ENCODE measurements around the gene KAT7. TPM values are rescaled to one million over a fixed set of nuclear protein-coding genes. Genes with fewer than 3 reads are reported as not detected.

KAT7 gene
- total RNA-seq, 1 experiment from 2014 or later, result 79.5 TPM

DNA sequence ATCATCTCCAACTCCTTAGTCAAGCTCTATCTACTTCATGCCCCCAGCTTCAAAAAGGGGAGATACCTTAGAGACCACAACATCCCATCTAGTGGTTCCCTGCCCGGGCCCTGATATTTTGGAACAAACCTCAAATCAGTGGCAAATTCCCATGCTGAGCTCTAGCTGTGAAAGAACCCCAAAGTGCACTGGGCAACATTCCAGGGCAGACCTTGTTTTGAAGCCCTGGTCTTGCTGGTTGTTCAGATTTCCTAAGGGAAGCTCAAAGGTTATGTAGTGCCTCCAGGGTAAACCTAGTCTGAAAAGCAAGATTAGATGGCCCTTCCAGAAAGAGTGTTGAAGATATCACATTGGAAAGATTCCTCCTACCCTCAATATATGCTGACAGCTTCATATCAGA lies 40.8 kb upstream of the KAT7 start:
- H3K27me3 ChIP-seq (ENCODE audit: insufficient read depth, low read length), result no peaks in the 10 kb centered on the region; the same call in 1 of the 2 replicates
- no peaks in the 10 kb centered on the region for H3K4me1 ChIP-seq (ENCODE audit: control insufficient read depth in 1 of 2, insufficient read depth in 2 of 2, low read length in 2 of 2)
- no peak for TF ChIP-seq RAD21 (IDR thresholded peaks at IDR 0.05; ENCODE audit: low read depth)
- TF ChIP-seq TCF7L2 (IDR thresholded peaks at IDR 0.05; ENCODE audit: borderline replicate concordance, extremely low read depth, insufficient read depth, insufficient read length), result no peak
- TF ChIP-seq CBX3 (IDR thresholded peaks at IDR 0.05; ENCODE audit: low read depth), result no peak
- no peak for TF ChIP-seq CEBPB (IDR thresholded peaks at IDR 0.05; ENCODE audit: low read depth)
- TF ChIP-seq, protein P1, sequence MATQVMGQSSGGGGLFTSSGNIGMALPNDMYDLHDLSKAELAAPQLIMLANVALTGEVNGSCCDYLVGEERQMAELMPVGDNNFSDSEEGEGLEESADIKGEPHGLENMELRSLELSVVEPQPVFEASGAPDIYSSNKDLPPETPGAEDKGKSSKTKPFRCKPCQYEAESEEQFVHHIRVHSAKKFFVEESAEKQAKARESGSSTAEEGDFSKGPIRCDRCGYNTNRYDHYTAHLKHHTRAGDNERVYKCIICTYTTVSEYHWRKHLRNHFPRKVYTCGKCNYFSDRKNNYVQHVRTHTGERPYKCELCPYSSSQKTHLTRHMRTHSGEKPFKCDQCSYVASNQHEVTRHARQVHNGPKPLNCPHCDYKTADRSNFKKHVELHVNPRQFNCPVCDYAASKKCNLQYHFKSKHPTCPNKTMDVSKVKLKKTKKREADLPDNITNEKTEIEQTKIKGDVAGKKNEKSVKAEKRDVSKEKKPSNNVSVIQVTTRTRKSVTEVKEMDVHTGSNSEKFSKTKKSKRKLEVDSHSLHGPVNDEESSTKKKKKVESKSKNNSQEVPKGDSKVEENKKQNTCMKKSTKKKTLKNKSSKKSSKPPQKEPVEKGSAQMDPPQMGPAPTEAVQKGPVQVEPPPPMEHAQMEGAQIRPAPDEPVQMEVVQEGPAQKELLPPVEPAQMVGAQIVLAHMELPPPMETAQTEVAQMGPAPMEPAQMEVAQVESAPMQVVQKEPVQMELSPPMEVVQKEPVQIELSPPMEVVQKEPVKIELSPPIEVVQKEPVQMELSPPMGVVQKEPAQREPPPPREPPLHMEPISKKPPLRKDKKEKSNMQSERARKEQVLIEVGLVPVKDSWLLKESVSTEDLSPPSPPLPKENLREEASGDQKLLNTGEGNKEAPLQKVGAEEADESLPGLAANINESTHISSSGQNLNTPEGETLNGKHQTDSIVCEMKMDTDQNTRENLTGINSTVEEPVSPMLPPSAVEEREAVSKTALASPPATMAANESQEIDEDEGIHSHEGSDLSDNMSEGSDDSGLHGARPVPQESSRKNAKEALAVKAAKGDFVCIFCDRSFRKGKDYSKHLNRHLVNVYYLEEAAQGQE (IDR thresholded peaks at IDR 0.05; ENCODE audit: low read depth), result no peak
- TF ChIP-seq, protein P2, sequence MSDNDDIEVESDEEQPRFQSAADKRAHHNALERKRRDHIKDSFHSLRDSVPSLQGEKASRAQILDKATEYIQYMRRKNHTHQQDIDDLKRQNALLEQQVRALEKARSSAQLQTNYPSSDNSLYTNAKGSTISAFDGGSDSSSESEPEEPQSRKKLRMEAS (IDR thresholded peaks at IDR 0.05), result no peak
- no peak for TF ChIP-seq EZH2phosphoT487 (IDR thresholded peaks at IDR 0.05; ENCODE audit: borderline replicate concordance)
- TF ChIP-seq ELF1 (IDR thresholded peaks at IDR 0.05; ENCODE audit: borderline replicate concordance, low read depth), result no peak
- no peak for TF ChIP-seq EZH2 (IDR thresholded peaks at IDR 0.05)
- TF ChIP-seq POLR2AphosphoS5 (IDR thresholded peaks at IDR 0.05; ENCODE audit: low read depth, low read length), result no peak
- TF ChIP-seq JUND (IDR thresholded peaks at IDR 0.05), result no peak
- TF ChIP-seq, protein P3, sequence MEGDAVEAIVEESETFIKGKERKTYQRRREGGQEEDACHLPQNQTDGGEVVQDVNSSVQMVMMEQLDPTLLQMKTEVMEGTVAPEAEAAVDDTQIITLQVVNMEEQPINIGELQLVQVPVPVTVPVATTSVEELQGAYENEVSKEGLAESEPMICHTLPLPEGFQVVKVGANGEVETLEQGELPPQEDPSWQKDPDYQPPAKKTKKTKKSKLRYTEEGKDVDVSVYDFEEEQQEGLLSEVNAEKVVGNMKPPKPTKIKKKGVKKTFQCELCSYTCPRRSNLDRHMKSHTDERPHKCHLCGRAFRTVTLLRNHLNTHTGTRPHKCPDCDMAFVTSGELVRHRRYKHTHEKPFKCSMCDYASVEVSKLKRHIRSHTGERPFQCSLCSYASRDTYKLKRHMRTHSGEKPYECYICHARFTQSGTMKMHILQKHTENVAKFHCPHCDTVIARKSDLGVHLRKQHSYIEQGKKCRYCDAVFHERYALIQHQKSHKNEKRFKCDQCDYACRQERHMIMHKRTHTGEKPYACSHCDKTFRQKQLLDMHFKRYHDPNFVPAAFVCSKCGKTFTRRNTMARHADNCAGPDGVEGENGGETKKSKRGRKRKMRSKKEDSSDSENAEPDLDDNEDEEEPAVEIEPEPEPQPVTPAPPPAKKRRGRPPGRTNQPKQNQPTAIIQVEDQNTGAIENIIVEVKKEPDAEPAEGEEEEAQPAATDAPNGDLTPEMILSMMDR (IDR thresholded peaks at IDR 0.05 in 2 of 3, conservative IDR thresholded peaks at IDR 0.05 in 1 of 3; ENCODE audit: borderline replicate concordance in 1 of 3, insufficient read depth in 1 of 3, low read depth in 2 of 3, low read length in 2 of 3), result no peak
- TF ChIP-seq EGR1 (IDR thresholded peaks at IDR 0.05; ENCODE audit: low read depth), result no peak
- no peaks in the 10 kb centered on the region for H3K9me3 ChIP-seq (ENCODE audit: control insufficient read depth in 1 of 2, insufficient read depth in 1 of 2, low read depth in 1 of 2, low read length in 2 of 2)
- no peak overlapping the region for H3K4me2 ChIP-seq (ENCODE audit: low read length)
- intact Hi-C loops (cut with micrococcal nuclease), result no loop called here
- H3K9me2 ChIP-seq (ENCODE audit: insufficient read depth), result no peaks in the 10 kb centered on the region
- H2AFZ ChIP-seq (ENCODE audit: low read depth, low read length, poor library complexity, severe bottlenecking), result no peak overlapping the region
- DNase-seq (ENCODE audit: low read depth, low spot score) (no peak), ATAC-seq (no peak)
- H3K9ac ChIP-seq (ENCODE audit: low read length), result no peak overlapping the region
- ChIA-PET CTCF (interaction anchor here (0.6 to 0.8 kb wide), 2 partner anchors 16 to 40 kb away, joined by 3 to 4 read pairs; partner anchors contain the start of genes FAM117A and SLC35B1), POLR2A (interaction anchor here (2.3 kb wide), 1 partner anchor 17 kb away, joined by 8 read pairs; the partner anchor contains the start of gene FAM117A), RAD21 (ENCODE audit: low non-redundant PET in 1 of 2, low total read pairs in 2 of 2, uncharacterized antibody in 2 of 2, unreplicated experiment in 2 of 2) (no interaction called here)
- no peaks in the 10 kb centered on the region for H3K36me3 ChIP-seq (ENCODE audit: control insufficient read depth in 1 of 2, insufficient read depth in 2 of 2, low read length in 2 of 2)
- H3K79me2 ChIP-seq (ENCODE audit: insufficient read depth, low read length), result no peaks in the 10 kb centered on the region
- H4K20me1 ChIP-seq (ENCODE audit: insufficient read depth), result no peaks in the 10 kb centered on the region
- no peak overlapping the region for H3K27ac ChIP-seq (ENCODE audit: low read depth, low read length)
- no TSS peak for BruUV-seq (replicated peaks)
- no peak overlapping the region for H3K4me3 ChIP-seq (replicated peaks in 1 of 2; ENCODE audit: low read depth in 1 of 2, low read length in 2 of 2)

All from HCT116 (cell line).